GM18517 (cell line): ENCODE results near the gene OTOR.

Source experiments
- ATAC-seq: cut with Tn5 transposase; IDR thresholded peaks from one replicate; pipeline ENCODE4 v1.9.1; 2021; ENCODE audit warnings: mild to moderate bottlenecking, moderate library complexity; ENCODE audit not compliant: unreplicated experiment

The OTOR gene, protein sequence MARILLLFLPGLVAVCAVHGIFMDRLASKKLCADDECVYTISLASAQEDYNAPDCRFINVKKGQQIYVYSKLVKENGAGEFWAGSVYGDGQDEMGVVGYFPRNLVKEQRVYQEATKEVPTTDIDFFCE

GRCh38 chr20:16748308-16748900, at the start of gene OTOR:
OTOR (plus strand) TSS chr20:16748358; CDS start chr20:16748402, 44 bp downstream.
- ATAC-seq: no peak

GRCh38 chr20:16699293-16699692, 48.9 kb upstream of the OTOR start:
- ATAC-seq: no peak

GRCh38 chr20:16701296-16701695, 46.9 kb upstream of the OTOR start:
- ATAC-seq: no peak

DNA sequence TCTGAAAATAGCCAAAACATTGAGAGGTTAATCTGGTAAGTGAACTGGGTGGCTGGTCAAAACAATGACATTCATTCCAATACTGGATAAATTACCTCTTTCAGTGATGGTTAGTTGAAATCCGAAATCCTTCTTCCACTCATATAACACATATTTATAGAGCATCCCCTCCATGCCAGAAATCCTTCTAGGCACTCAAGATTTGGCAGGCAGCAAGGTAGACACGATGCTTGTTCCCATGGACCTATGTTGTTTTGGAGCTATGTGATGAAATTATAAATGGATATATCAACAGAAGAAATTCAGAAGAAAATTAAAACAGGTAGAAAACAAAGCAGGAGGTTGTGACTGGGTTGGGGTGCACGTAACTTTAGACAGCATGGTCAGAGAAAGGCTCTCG, 44.6 kb upstream of the OTOR start:
- ATAC-seq: no peak

- ATAC-seq: no peak
Measured at GRCh38 chr20:16707674-16708073, 40.5 kb upstream of the OTOR start.

DNA sequence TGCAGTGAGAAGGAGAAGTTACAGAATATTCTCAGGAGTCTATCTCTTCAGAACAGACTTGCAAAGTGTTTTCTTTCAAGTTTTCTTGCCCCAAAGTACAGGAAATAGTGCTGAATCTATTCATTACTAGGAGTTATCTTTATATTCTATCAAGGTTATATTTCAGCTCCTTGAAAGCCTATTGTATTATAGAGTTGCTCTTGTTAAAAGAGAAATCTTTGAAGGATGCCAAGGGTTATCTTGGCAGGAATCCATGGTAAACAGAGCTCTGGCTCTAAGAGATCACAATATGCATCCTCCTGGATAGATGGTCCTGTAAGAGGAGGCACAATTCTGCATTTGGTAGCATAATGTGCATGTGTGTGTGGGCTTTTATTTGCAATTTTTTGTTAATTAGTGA, 39.6 kb upstream of the OTOR start:
- ATAC-seq: no peak

GRCh38 chr20:16709017-16709416, 39.1 kb upstream of the OTOR start:
- peak; percentile 85 for ATAC-seq

GRCh38 chr20:16710781-16711180, 37.4 kb upstream of the OTOR start:
- peak; percentile 59 for ATAC-seq

- no peak for ATAC-seq
Measured at GRCh38 chr20:16711661-16712258, 36.4 kb upstream of the OTOR start.

DNA sequence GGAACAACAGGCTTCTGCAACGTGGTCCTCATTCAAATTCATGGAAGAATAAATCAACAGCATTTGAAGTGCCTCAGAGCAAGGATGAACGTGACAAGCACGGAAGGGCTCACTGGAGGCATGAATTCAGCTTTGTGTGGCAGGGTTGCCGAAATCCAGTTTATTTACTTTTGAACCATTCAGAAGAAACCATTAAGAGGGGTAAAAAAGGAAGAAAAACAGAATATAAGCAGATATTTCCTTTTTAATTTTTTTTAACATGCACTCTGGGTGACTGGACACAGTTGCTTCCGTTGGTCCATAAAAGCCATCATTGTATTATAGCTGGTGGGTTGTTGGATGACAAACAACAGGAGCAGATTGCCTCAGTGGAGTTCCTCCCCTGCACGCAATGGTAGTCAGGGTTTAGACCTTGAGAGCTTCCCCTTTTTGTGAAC, 35.6 kb upstream of the OTOR start:
- ATAC-seq: no peak

DNA sequence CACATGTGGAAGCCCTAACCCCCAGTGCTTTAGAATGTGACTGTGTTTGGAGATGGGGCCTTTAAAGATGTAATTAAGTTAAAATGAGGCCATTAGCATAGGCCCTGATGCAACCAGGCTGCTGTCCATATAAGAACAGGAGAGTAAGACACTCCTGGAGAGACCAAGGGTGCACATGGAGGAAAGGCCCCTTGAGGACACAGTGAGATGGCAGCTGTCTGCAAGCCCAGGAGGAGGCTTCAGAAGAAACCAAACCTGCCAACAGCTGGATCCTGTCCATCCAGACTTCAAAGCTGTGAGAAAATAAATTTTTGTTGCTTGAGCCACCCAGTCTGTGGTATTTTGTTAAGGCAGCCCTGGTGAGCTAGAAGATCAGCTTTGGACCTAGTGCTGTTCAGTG, 35.1 kb upstream of the OTOR start:
- ATAC-seq: no peak

DNA sequence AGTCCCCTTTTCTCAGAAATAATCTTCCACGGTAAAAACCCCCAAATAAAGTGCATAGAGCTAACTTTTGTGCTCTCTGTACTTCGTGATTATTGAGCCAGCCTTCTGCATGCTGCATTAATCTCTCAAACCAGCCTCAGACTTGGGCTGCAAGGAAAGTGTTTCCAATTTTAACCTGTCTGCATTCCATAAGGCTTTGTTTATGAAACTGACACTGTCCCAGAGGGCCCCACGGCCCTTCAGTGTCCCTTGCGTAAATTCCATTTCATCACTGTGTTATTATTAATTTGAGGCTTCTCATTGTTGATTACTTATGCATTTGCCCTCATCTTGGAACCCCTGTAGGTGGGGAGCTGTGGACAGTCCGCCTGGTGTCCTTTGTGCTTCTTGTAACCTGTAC, 33.9 kb upstream of the OTOR start:
- ATAC-seq: no peak

DNA sequence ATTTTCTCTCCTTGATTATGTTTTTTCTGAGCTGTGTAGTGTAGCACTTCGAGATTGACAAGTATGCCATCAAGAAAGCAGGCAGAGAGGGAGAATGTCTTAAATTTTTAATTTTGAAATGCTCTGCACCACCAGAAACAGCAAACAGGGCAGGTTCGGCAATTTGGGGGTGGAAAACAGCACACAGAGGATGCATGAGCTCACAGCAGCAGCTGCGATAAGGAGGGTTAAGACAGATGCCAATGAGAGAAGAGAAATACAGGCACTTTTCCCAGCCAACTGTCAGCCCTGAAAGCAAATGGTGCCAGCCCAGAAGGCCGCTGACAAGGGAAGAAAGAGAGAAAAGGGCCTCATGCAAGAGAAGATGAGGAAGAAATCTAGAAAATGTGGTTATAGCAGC, 33.4 kb upstream of the OTOR start:
- ATAC-seq: no peak

GRCh38 chr20:16719421-16719820, 28.7 kb upstream of the OTOR start:
- no peak for ATAC-seq

GRCh38 chr20:16729080-16729479, 19.1 kb upstream of the OTOR start:
- no peak for ATAC-seq

GRCh38 chr20:16729565-16730460, 18.3 kb upstream of the OTOR start, which contains the start of gene SNRPB2:
SNRPB2 (plus strand) TSS chr20:16730026; CDS start chr20:16731703, 1,677 bp downstream.
- ATAC-seq: peak; percentile 99

- ATAC-seq: no peak
Measured at GRCh38 chr20:16732506-16733152, 15.5 kb upstream of the OTOR start.

DNA sequence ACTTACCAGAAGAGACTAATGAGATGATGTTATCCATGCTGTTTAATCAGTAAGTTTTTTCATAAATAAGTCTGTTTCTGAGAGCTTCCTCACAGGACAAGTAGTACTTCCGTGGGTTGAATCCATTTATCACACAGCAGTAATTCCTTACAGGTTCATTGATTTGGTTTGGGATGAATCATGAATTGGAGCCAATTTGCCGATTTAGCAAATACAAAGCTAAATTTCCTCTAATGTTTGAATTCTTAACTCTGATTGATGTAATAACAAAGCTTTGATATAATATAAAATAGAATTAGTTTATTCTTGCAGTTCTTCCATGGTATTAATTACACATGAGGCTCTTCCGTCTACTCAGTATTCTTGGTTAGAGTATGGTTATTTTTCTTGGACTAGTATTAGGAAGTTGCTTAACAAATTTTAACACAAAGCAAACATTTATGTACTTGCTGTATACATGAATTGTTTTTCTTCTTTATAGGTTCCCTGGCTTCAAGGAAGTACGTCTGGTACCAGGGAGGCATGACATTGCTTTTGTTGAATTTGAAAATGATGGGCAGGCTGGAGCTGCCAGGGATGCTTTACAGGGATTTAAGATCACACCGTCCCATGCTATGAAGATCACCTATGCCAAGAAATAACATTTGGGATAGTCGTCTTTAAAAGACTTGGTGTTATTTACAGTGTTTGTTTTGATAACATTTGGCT, 7.6 kb upstream of the OTOR start:
- no peak for ATAC-seq

DNA sequence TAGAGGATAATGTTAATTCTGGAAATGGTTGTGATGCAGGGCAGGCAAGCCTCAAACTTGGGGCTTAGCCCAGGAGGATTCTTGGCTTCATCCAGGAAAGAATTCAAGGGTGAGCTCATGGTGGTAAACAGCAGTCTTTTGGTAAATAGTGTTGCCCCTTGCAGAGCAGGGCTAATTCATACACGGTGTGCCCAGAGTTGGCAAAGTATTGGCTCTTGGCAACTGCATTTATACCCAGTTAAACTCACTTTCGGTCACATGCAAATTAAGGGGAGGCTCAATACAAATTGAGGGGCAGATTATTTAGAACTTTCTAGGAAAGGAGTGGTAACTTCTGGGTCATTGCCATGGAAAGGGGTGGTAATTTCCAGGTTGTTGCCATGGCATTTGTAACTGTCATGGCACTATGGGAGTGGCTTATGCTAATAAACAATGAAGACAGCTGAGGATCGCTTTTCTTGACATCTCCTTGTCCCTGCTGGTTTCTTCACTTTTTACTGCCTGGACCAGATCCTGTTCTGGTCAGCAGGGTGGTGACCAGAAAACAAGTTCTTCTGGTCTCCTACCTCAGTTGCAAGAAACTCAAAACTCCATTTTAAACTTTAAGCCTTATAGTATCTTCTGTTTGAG, 3.9 kb upstream of the OTOR start:
- no peak for ATAC-seq

- no peak for ATAC-seq
Measured at GRCh38 chr20:16745204-16745603, 3.0 kb upstream of the OTOR start.
